ENCODE data around the gene TAMM41. TPM values are rescaled to one million over a fixed set of nuclear protein-coding genes. Genes with fewer than 3 reads are reported as not detected.
A peak's percentile ranks its signal among the peaks of the same experiment; 100 is the strongest.

The TAMM41 gene
- total and polyA plus RNA-seq, 2 experiments from 2014 or later = 9.6 to 14.1 TPM

DNA sequence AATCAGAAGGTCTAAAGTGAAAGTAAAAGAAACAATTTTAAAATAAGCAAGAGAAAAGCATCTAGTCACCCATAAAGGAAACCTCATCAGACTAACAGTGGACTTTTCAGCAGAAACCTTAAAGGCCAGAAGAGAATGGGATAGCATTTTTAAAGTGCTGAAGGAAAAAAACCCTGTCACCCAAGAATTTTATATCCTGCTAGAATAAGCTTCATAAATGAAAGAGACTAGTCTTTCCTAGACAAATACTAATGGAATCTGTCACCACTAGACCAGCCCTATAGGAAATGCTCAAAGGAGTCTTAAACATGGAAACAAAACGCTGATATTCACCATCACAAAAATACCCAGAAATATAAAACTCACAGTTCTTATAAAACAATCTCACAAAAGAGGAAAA, 46.9 kb downstream of the TAMM41 start:
- no peak overlapping the region for H3K4me2 ChIP-seq
- TF ChIP-seq EZH2 (IDR thresholded peaks at IDR 0.05; ENCODE audit: borderline replicate concordance) = no peak
- no peak for DNase-seq (ENCODE audit: low spot score)
- H3K9me3 ChIP-seq (ENCODE audit: low read depth) = no peaks in the 10 kb centered on the region
- no peak overlapping the region for H2AFZ ChIP-seq
- no peaks in the 10 kb centered on the region for H3K36me3 ChIP-seq (replicated peaks; ENCODE audit: insufficient read depth, low read depth)
- H3K27ac ChIP-seq = no peak overlapping the region
- H4K20me1 ChIP-seq (ENCODE audit: insufficient read depth, poor library complexity, severe bottlenecking) = no peaks in the 10 kb centered on the region
- H3K4me3 ChIP-seq = no peak overlapping the region
- no peaks in the 10 kb centered on the region for H3K9me2 ChIP-seq (replicated peaks; ENCODE audit: insufficient read depth)
- no peaks in the 10 kb centered on the region for H3K27me3 ChIP-seq
- H3K79me2 ChIP-seq = peaks cover 10% of the 10 kb centered on the region
- H3K4me1 ChIP-seq (ENCODE audit: insufficient read depth) = no peaks in the 10 kb centered on the region
- 92% methylated on average over 1 of the region's 1 CpG for WGBS (ENCODE audit: low lambda C conversion rate, missing lambda C conversion rate)

DNA sequence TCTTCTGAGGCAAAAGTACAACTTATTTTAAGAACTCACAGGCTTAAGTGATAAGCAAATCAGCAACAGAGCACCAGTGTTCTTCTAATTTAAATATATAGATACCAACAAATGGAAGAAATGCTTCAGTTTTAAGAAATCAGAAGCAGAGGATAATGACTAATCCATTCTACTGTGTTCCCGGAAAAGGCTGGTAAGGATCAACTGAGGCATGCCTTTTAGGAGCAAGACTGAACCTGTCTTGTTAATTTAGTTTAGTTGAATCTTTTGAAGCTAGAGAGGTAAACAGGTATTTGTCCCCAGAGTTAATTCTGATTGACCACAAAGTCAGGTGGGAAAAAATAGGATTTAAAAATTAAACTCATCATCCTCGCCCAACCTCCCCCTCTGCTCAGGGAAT, 51.8 kb downstream of the TAMM41 start:
- Histone ChIP-seq H2AFZ (no peak overlapping the region), H4K20me1 (ENCODE audit: insufficient read depth, poor library complexity, severe bottlenecking) (no peaks in the 10 kb centered on the region), H3K27me3 (no peaks in the 10 kb centered on the region), H3K36me3 (replicated peaks; ENCODE audit: insufficient read depth, low read depth) (no peaks in the 10 kb centered on the region), H3K4me3 (no peak overlapping the region), H3K9me2 (replicated peaks; ENCODE audit: insufficient read depth) (no peaks in the 10 kb centered on the region), H3K4me2 (no peak overlapping the region), H3K9me3 (ENCODE audit: low read depth) (no peaks in the 10 kb centered on the region), H3K4me1 (ENCODE audit: insufficient read depth) (no peaks in the 10 kb centered on the region), H3K27ac (no peak overlapping the region), H3K79me2 (peaks cover 4% of the 10 kb centered on the region)
- no peak for TF ChIP-seq EZH2 (IDR thresholded peaks at IDR 0.05; ENCODE audit: borderline replicate concordance)
- TF ChIP-seq EZH2phosphoT487 (IDR thresholded peaks at IDR 0.05; ENCODE audit: low read depth, severe bottlenecking, unreplicated experiment) = no peak
- TF ChIP-seq, protein P1, sequence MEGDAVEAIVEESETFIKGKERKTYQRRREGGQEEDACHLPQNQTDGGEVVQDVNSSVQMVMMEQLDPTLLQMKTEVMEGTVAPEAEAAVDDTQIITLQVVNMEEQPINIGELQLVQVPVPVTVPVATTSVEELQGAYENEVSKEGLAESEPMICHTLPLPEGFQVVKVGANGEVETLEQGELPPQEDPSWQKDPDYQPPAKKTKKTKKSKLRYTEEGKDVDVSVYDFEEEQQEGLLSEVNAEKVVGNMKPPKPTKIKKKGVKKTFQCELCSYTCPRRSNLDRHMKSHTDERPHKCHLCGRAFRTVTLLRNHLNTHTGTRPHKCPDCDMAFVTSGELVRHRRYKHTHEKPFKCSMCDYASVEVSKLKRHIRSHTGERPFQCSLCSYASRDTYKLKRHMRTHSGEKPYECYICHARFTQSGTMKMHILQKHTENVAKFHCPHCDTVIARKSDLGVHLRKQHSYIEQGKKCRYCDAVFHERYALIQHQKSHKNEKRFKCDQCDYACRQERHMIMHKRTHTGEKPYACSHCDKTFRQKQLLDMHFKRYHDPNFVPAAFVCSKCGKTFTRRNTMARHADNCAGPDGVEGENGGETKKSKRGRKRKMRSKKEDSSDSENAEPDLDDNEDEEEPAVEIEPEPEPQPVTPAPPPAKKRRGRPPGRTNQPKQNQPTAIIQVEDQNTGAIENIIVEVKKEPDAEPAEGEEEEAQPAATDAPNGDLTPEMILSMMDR (IDR thresholded peaks at IDR 0.05; ENCODE audit: poor library complexity) = no peak
- 94% methylated on average over 2 of the region's 2 CpGs for WGBS (ENCODE audit: low lambda C conversion rate, missing lambda C conversion rate)
- no peak for DNase-seq (ENCODE audit: low spot score)

DNA sequence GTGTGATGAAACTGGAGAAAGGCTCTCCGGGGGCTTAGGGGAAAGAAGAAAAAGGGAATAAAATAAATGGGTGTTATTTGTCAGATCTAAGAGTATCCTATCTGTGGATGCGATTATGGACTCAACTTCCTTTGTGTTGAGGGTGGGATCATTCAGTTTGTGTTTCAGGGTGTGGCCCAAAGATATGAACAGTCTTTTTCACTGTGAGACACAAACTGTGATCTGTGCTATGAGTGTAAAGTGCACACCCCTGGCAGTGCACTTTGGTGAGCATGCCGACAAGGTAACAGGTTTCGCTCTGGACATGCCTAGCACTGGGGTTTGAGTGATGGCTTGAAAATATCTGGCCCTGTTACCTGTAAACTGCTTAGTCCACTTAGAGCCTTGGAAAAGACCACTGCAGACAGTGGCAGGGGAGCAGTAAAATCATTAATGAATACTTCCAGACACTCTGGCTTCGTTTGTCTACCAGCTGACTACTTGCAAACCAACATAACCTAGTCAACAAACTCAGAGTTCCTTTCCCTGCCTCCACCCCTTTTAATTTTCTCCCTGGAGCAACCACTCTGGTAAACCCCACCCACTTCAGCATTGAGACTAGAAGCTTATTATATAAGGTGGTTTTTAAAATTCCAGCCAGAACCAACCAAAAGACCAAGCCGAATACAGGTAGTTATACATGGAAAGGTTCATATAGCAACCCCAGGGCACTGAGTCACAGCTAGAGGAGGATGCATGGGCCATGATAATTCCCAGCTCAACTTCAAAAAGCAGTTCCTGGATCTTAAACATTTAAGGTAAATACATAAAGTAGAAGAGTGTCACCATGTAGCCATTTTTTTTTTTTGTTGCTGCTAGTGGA, 55.1 kb downstream of the TAMM41 start:
- Histone ChIP-seq H3K36me3 (replicated peaks; ENCODE audit: insufficient read depth, low read depth) (no peaks in the 10 kb centered on the region), H3K27me3 (no peaks in the 10 kb centered on the region), H3K27ac (peak overlapping the region; percentile 38), H3K9me3 (ENCODE audit: low read depth) (no peaks in the 10 kb centered on the region), H2AFZ (no peak overlapping the region), H4K20me1 (ENCODE audit: insufficient read depth, poor library complexity, severe bottlenecking) (no peaks in the 10 kb centered on the region), H3K4me2 (no peak overlapping the region), H3K79me2 (no peaks in the 10 kb centered on the region), H3K9me2 (replicated peaks; ENCODE audit: insufficient read depth) (no peaks in the 10 kb centered on the region), H3K4me3 (no peak overlapping the region), H3K4me1 (ENCODE audit: insufficient read depth) (no peaks in the 10 kb centered on the region)
- WGBS (ENCODE audit: low lambda C conversion rate, missing lambda C conversion rate) = 80% methylated on average over 6 of the region's 6 CpGs
- TF ChIP-seq EZH2phosphoT487 (IDR thresholded peaks at IDR 0.05; ENCODE audit: low read depth, severe bottlenecking, unreplicated experiment) (no peak), EZH2 (IDR thresholded peaks at IDR 0.05; ENCODE audit: borderline replicate concordance) (no peak)
- TF ChIP-seq, protein P1 (IDR thresholded peaks at IDR 0.05; ENCODE audit: poor library complexity) = no peak
- DNase-seq (ENCODE audit: low spot score) = peak; percentile 10

DNA sequence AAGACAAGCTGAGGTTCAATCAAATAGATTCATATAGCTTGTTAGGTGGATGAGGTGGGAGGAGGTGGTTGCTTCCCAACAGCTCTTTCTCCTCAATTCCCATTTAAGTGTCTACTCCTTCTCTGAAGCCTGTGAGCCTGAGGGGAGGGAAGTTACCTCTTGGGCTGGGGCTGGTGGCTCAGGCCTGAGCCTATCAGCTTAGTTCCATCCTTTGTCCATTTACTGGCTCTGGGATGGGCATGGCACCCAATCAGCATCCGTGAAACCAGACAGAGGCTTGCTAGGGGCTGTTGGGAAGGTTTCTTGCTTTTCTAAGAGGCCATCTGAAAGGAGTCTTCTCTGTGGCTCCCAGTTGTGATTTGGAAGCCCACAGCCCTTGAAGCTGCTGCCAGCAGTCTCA, 57.3 kb downstream of the TAMM41 start:
- WGBS (ENCODE audit: low lambda C conversion rate, missing lambda C conversion rate) = 96% methylated on average over 1 of the region's 1 CpG
- H4K20me1 ChIP-seq (ENCODE audit: insufficient read depth, poor library complexity, severe bottlenecking) = no peaks in the 10 kb centered on the region
- no peaks in the 10 kb centered on the region for H3K9me2 ChIP-seq (replicated peaks; ENCODE audit: insufficient read depth)
- H3K36me3 ChIP-seq (replicated peaks; ENCODE audit: insufficient read depth, low read depth) = no peaks in the 10 kb centered on the region
- H3K27ac ChIP-seq = no peak overlapping the region
- no peaks in the 10 kb centered on the region for H3K4me1 ChIP-seq (ENCODE audit: insufficient read depth)
- no peaks in the 10 kb centered on the region for H3K27me3 ChIP-seq
- H2AFZ ChIP-seq = no peak overlapping the region
- no peak for DNase-seq (ENCODE audit: low spot score)
- H3K79me2 ChIP-seq = no peaks in the 10 kb centered on the region
- H3K4me3 ChIP-seq = no peak overlapping the region
- TF ChIP-seq EZH2phosphoT487 (IDR thresholded peaks at IDR 0.05; ENCODE audit: low read depth, severe bottlenecking, unreplicated experiment) (no peak), EZH2 (IDR thresholded peaks at IDR 0.05; ENCODE audit: borderline replicate concordance) (no peak)
- no peak overlapping the region for H3K4me2 ChIP-seq
- H3K9me3 ChIP-seq (ENCODE audit: low read depth) = no peaks in the 10 kb centered on the region
